DND-41 (cell line): Measurements from ENCODE around the gene MCC.

Experiments used
- ATAC-seq: fragments of 200-7000 bp; cut with Tn5 transposase; 3 replicates; pipeline ENCODE4 v1.9.1; 2021; ENCODE audit warnings: low read depth; ENCODE audit not compliant: insufficient read depth
- DNase-seq: peaks from one replicate; pipeline ENCODE4 v3.0.0-alpha.2; 2020
- H2AFZ ChIP-seq: 2 replicates; pipeline ENCODE4 v1.6.0; 2012; ENCODE audit warnings: low read depth, low read length
- H3K27ac ChIP-seq: 2 replicates; pipeline ENCODE4 v1.5.1; 2012; ENCODE audit warnings: low read length, inconsistent platforms
- H3K27me3 ChIP-seq: fragments of 200-600 bp; sonication (generic); 2 replicates; pipeline ENCODE4 v1.6.0; 2012; ENCODE audit warnings: low read length, mild to moderate bottlenecking, inconsistent platforms; ENCODE audit not compliant: insufficient read depth, poor library complexity
- H3K36me3 ChIP-seq: 2 replicates; pipeline ENCODE4 v1.5.1; 2012; ENCODE audit warnings: low read length, inconsistent platforms; ENCODE audit not compliant: insufficient read depth
- H3K4me1 ChIP-seq: 2 replicates; pipeline ENCODE4 v1.5.1; 2012; ENCODE audit warnings: mild to moderate bottlenecking, low read length; ENCODE audit not compliant: insufficient read depth
- H3K4me2 ChIP-seq: 2 replicates; pipeline ENCODE4 v1.6.0; 2012; ENCODE audit warnings: mild to moderate bottlenecking, moderate library complexity, low read length, inconsistent platforms; ENCODE audit not compliant: insufficient read depth
- H3K4me3 ChIP-seq, 2 experiments: fragments of 200-600 bp in 1 of 2; shearing (Covaris generic) in 1 of 2; 2 replicates each; pipeline ENCODE4 v1.5.1; 2012 to 2016; ENCODE audit warnings: inconsistent platforms in 2 of 2, low read length in 2 of 2, mild to moderate bottlenecking in 2 of 2, low read depth in 1 of 2, moderate library complexity in 1 of 2
- H3K79me2 ChIP-seq: 2 replicates; pipeline ENCODE4 v1.6.0; 2012; ENCODE audit warnings: low read length, inconsistent platforms; ENCODE audit not compliant: insufficient read depth
- H3K9ac ChIP-seq: 2 replicates; pipeline ENCODE4 v1.6.0; 2012; ENCODE audit warnings: low read depth, mild to moderate bottlenecking, inconsistent platforms, low read length, moderate library complexity
- H3K9me3 ChIP-seq: 2 replicates; pipeline ENCODE4 v1.5.1; 2012; ENCODE audit warnings: low read length, moderate library complexity, mild to moderate bottlenecking, inconsistent platforms; ENCODE audit not compliant: insufficient read depth, severe bottlenecking
- H4K20me1 ChIP-seq: 2 replicates; pipeline ENCODE4 v1.6.0; 2012; ENCODE audit warnings: low read length; ENCODE audit not compliant: insufficient read depth
- EZH2 ChIP-seq: IDR thresholded peaks from 3 replicates; pipeline ENCODE4 v1.6.1; 2012; ENCODE audit warnings: borderline replicate concordance, low read depth, mild to moderate bottlenecking, moderate library complexity, low read length, inconsistent platforms; ENCODE audit not compliant: severe bottlenecking
- TF ChIP-seq, protein P1 (sequence below): IDR thresholded peaks from 2 replicates; pipeline ENCODE4 v1.5.1; 2012; ENCODE audit warnings: borderline replicate concordance, low read length, moderate library complexity, mild to moderate bottlenecking; ENCODE audit not compliant: poor library complexity, severe bottlenecking; ENCODE audit errors: extremely low read depth

MCC gene

DNA sequence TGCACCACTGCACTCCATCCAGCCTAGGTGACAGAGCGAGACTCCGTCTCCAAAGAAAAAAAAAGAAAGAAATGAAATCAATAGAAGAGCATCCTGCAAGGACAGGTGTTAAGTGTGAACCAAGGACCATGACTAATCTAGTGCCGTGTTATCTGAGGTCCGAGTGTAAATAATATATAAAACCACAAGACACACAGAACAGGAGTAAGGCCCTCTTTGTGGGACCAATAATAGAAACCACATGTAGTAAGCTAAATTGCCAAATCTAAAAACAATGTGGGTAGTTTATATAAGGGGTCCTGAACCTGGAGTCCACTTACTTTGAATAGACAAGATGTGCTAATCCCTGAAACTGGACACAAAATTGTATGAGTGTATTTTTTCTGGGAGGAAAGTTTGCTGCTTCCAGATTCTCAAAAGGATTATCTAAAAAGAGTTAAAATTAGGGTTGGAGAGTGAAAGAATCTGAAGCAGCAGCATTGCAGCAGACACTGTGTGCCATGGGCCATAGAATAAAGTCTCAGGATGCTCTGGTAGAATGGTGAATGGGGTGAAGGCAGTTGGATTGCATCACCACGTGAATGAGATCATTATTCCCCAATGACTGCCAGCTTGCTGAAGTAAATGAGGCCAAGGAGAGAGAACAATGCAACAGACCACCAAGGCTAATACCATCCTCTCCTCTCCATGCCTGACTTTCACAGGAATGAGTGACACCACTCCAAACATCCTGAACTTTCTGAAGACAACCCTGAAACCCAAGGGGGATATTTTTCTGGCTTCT lies 288.9 kb downstream of the MCC start:
- TF ChIP-seq EZH2: no peak
- TF ChIP-seq, protein P1, sequence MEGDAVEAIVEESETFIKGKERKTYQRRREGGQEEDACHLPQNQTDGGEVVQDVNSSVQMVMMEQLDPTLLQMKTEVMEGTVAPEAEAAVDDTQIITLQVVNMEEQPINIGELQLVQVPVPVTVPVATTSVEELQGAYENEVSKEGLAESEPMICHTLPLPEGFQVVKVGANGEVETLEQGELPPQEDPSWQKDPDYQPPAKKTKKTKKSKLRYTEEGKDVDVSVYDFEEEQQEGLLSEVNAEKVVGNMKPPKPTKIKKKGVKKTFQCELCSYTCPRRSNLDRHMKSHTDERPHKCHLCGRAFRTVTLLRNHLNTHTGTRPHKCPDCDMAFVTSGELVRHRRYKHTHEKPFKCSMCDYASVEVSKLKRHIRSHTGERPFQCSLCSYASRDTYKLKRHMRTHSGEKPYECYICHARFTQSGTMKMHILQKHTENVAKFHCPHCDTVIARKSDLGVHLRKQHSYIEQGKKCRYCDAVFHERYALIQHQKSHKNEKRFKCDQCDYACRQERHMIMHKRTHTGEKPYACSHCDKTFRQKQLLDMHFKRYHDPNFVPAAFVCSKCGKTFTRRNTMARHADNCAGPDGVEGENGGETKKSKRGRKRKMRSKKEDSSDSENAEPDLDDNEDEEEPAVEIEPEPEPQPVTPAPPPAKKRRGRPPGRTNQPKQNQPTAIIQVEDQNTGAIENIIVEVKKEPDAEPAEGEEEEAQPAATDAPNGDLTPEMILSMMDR: no peak
- H3K27me3 ChIP-seq: no peaks in the 10 kb centered on the region
- H3K9ac ChIP-seq: no peak overlapping the region
- ATAC-seq: no peak
- no peak for DNase-seq
- no peaks in the 10 kb centered on the region for H3K79me2 ChIP-seq
- H3K4me2 ChIP-seq: no peak overlapping the region
- no peaks in the 10 kb centered on the region for H3K9me3 ChIP-seq
- H4K20me1 ChIP-seq: no peaks in the 10 kb centered on the region
- no peak overlapping the region for H2AFZ ChIP-seq
- no peak overlapping the region for H3K4me3 ChIP-seq
- H3K36me3 ChIP-seq: no peaks in the 10 kb centered on the region
- no peak overlapping the region for H3K27ac ChIP-seq
- no peaks in the 10 kb centered on the region for H3K4me1 ChIP-seq

DNA sequence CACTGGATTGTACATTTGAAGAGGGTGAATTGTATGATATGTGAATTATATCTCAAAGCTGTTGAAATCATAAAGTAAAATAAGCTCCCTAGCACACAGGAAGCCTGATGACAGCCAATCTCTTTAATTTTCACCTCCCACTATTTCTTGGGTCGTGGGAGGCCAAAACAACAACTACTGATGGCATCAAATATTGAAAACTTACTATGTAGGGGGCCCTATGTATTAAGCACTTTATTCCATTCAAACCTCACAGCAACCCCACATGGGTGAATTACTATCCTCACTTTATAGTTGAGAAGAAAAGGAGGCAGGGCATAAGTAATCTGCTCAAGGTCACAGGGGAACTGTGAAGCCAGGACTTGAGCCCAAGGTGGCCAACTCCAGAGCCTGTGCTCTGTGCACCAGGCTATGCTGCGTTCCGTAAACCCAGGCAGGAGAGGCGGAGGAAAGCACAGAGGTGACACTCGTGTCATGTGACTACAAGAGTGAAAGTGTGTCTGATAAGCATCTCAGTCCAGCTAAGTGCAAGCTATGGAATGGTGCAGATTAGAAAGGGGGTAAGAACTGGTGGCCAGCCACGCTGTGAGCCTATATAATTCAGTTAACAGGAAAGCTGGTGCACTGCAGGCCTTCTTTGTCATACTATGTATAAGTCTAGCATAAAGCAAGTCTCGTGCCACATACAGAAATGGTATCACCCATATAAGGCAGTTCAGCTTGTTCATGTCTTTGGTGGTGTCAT lies 290.6 kb downstream of the MCC start:
- Histone ChIP-seq H2AFZ (no peak overlapping the region), H3K36me3 (no peaks in the 10 kb centered on the region), H3K79me2 (no peaks in the 10 kb centered on the region), H3K9me3 (no peaks in the 10 kb centered on the region), H3K4me1 (no peaks in the 10 kb centered on the region), H3K27ac (no peak overlapping the region), H3K9ac (no peak overlapping the region), H3K27me3 (no peaks in the 10 kb centered on the region), H3K4me3 (no peak overlapping the region), H3K4me2 (no peak overlapping the region), H4K20me1 (no peaks in the 10 kb centered on the region)
- ATAC-seq: 0 out of 3 replicates have a peak, but pooled peaks have one; percentile 39
- TF ChIP-seq EZH2: no peak
- TF ChIP-seq, protein P1: no peak
- no peak for DNase-seq

DNA sequence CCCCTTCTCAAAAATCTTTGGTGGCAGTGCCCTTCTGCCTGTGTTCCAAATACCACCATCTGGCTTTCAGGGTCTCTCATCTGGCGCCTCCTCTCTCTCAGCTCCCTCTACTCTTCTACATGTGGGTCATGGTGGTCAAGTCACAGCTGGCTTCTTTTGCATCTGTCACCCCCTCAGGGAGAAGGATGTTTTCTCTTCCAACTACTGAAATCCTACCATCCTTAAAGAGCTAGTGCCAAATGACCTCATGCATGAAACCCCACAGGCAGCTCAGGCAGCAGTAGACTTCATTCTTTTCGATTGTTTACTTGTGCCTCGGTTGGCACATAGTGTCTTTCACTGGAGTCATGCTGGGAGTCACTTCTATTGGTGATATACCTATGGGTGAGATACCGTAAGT lies 292.5 kb downstream of the MCC start:
- Histone ChIP-seq H4K20me1 (no peaks in the 10 kb centered on the region), H3K27me3 (no peaks in the 10 kb centered on the region), H3K4me1 (no peaks in the 10 kb centered on the region), H3K27ac (no peak overlapping the region), H3K9ac (no peak overlapping the region), H3K36me3 (no peaks in the 10 kb centered on the region), H2AFZ (no peak overlapping the region), H3K4me2 (no peak overlapping the region), H3K9me3 (no peaks in the 10 kb centered on the region), H3K4me3 (no peak overlapping the region), H3K79me2 (no peaks in the 10 kb centered on the region)
- TF ChIP-seq, protein P1: no peak
- TF ChIP-seq EZH2: no peak
- no peak for DNase-seq
- ATAC-seq: no peak
